Ammon's horn (tissue), 1 donor: ENCODE measurements around the gene SYCP3.

Source experiments
- DNase-seq: peaks from one replicate; pipeline ENCODE4 v3.0.0-alpha.2; 2016; ENCODE audit warnings: low spot score

The SYCP3 gene

GRCh38 chr12:101738920-101739665, at the start of gene SYCP3:
Gene SYCP3 (minus strand): TSS chr12:101739462. CDS start chr12:101737935, 1,527 bp downstream.
- DNase-seq, result no peak

GRCh38 chr12:101785671-101786070, 46.4 kb upstream of the SYCP3 start:
- DNase-seq, result no peak

GRCh38 chr12:101784376-101784775, 45.1 kb upstream of the SYCP3 start:
- DNase-seq, result no peak

GRCh38 chr12:101783838-101784237, 44.6 kb upstream of the SYCP3 start:
- DNase-seq, result no peak

GRCh38 chr12:101783150-101783549, 43.9 kb upstream of the SYCP3 start:
- DNase-seq, result no peak

GRCh38 chr12:101782273-101782731, 43.0 kb upstream of the SYCP3 start:
- no peak for DNase-seq

- DNase-seq, result no peak
Measured at GRCh38 chr12:101781834-101782233, 42.6 kb upstream of the SYCP3 start.

GRCh38 chr12:101780599-101780998, 41.3 kb upstream of the SYCP3 start:
- no peak for DNase-seq

- DNase-seq, result no peak
Measured at GRCh38 chr12:101779626-101780025, 40.4 kb upstream of the SYCP3 start.

GRCh38 chr12:101779200-101779599, 39.9 kb upstream of the SYCP3 start:
- no peak for DNase-seq

GRCh38 chr12:101777978-101778377, 38.7 kb upstream of the SYCP3 start:
- no peak for DNase-seq

GRCh38 chr12:101777485-101777884, 38.2 kb upstream of the SYCP3 start:
- DNase-seq, result peak; percentile 58

- no peak for DNase-seq
Measured at GRCh38 chr12:101775816-101776215, 36.6 kb upstream of the SYCP3 start.

- DNase-seq, result peak; percentile 87
Measured at GRCh38 chr12:101773650-101774162, 34.4 kb upstream of the SYCP3 start.

- DNase-seq, result peak; percentile 32
Measured at GRCh38 chr12:101772012-101772775, 32.9 kb upstream of the SYCP3 start.

GRCh38 chr12:101769865-101770264, 30.6 kb upstream of the SYCP3 start:
- DNase-seq, result no peak

- DNase-seq, result no peak
Measured at GRCh38 chr12:101768781-101769180, 29.5 kb upstream of the SYCP3 start.

- no peak for DNase-seq
Measured at GRCh38 chr12:101767537-101767936, 28.3 kb upstream of the SYCP3 start.

- no peak for DNase-seq
Measured at GRCh38 chr12:101764051-101764792, 25.0 kb upstream of the SYCP3 start.

- DNase-seq, result peak; percentile 45
Measured at GRCh38 chr12:101763246-101763931, 24.1 kb upstream of the SYCP3 start.

GRCh38 chr12:101761781-101762180, 22.5 kb upstream of the SYCP3 start:
- DNase-seq, result no peak

GRCh38 chr12:101761350-101761749, 22.1 kb upstream of the SYCP3 start:
- DNase-seq, result no peak
